Measurements from ENCODE around the gene CYP11A1.

GRCh38 chr15:74384881-74385643 lies 17.6 kb upstream of the CYP11A1 start:
- TF ChIP-seq CTCF (IDR thresholded peaks at IDR 0.05) (no peak), MAX (IDR thresholded peaks at IDR 0.05) (no peak), RAD21 (conservative IDR thresholded peaks at IDR 0.05 in 1 of 2, IDR thresholded peaks at IDR 0.05 in 1 of 2) (no peak), NR3C1 (IDR thresholded peaks at IDR 0.05) (no peak), ELK1 (IDR thresholded peaks at IDR 0.05; ENCODE audit: low read depth, low read length) (no peak), RCOR1 (IDR thresholded peaks at IDR 0.05; ENCODE audit: low read depth, low read length) (no peak), EP300 (IDR thresholded peaks at IDR 0.05) (no peak), EHF (CRISPR knock-in tag; IDR thresholded peaks at IDR 0.05) (no peak), SMC3 (IDR thresholded peaks at IDR 0.05) (no peak)
